Endothelial cell of umbilical vein (primary cell): Measurements from ENCODE around the gene SIVA1. TPM values are rescaled to one million over a fixed set of nuclear protein-coding genes. Genes with fewer than 3 reads are reported as not detected.

Experiments
- BruUV-seq: library from RNA; stranded (reverse); fragments of 400-500 nt; replicated peaks from 2 replicates; lab custom pipeline; 2021; lab: Mats Ljungman, UMichigan
- CTCF ChIA-PET: fragments of 300-600, 350-600 bp; sonication (Branson Sonifier 250); formaldehyde crosslinking; loops from one replicate; lab custom pipeline; 2021; ENCODE audit warnings: antibody characterized with exemption, inconsistent platforms; lab: Charles Lee
- POLR2A ChIA-PET: fragments of 300-600, 350-600 bp; sonication (Branson Sonifier 250); formaldehyde crosslinking; loops from one replicate; lab custom pipeline; 2021; ENCODE audit warnings: antibody characterized with exemption, inconsistent platforms; lab: Charles Lee
- DNase-seq: peaks from one replicate; pipeline ENCODE4 v3.0.0-alpha.2; 2011; ENCODE audit warnings: low read depth, low spot score
- FAIRE-seq: peaks from 2 replicates; lab custom pipeline; 2011; peaks lifted over from hg19 to GRCh38; lab: Jason Lieb, UNC
- H2AFZ ChIP-seq: 2 replicates; pipeline ENCODE4 v1.6.0; 2012; ENCODE audit warnings: low read depth, low read length, control low read depth, inconsistent platforms
- H3K27ac ChIP-seq: 2 replicates; pipeline ENCODE4 v1.5.1; 2011; ENCODE audit warnings: low read depth, mild to moderate bottlenecking, control low read depth, low read length, moderate library complexity; ENCODE audit not compliant: insufficient read depth
- H3K27me3 ChIP-seq, 2 experiments: 2 replicates each; pipeline versions ENCODE4 v1.6.0 to v1.6.1; 2011; ENCODE audit warnings: low read length in 2 of 2, mixed read lengths in 1 of 2; ENCODE audit not compliant: control insufficient read depth in 2 of 2, insufficient read depth in 2 of 2
- H3K36me3 ChIP-seq, 2 experiments: 2 replicates in 1 of 2; 3 replicates in 1 of 2; pipeline ENCODE4 v1.5.1; 2011; ENCODE audit warnings: low read length in 2 of 2, mild to moderate bottlenecking in 1 of 2, moderate library complexity in 1 of 2; ENCODE audit not compliant: control insufficient read depth in 2 of 2, insufficient read depth in 2 of 2; ENCODE audit errors: extremely low read depth in 1 of 2
- H3K4me1 ChIP-seq: 3 replicates; pipeline ENCODE4 v1.5.1; 2011; ENCODE audit warnings: mild to moderate bottlenecking, low read length; ENCODE audit not compliant: control insufficient read depth, insufficient read depth; ENCODE audit errors: extremely low read depth
- H3K4me2 ChIP-seq: 2 replicates; pipeline ENCODE4 v1.6.1; 2011; ENCODE audit warnings: low read length, control low read depth, mixed read lengths; ENCODE audit not compliant: insufficient read depth
- H3K4me3 ChIP-seq, 3 experiments: fragments of 200-600 bp in 1 of 3; sonication (generic), shearing (Covaris generic) in 1 of 3; replicated peaks in 1 of 3; 2 replicates each; pipeline ENCODE4 v1.5.1; 2011 to 2016; ENCODE audit warnings: control low read depth in 3 of 3, low read length in 3 of 3, mild to moderate bottlenecking in 2 of 3, inconsistent platforms in 1 of 3, low read depth in 1 of 3, moderate library complexity in 1 of 3; ENCODE audit not compliant: insufficient read depth in 1 of 3
- H3K79me2 ChIP-seq: 2 replicates; pipeline ENCODE4 v1.6.0; 2012; ENCODE audit warnings: low read length, inconsistent platforms; ENCODE audit not compliant: control insufficient read depth, insufficient read depth
- H3K9ac ChIP-seq: replicated peaks from 2 replicates; pipeline ENCODE3; 2011; ENCODE audit warnings: low read length, control low read depth; ENCODE audit not compliant: insufficient read depth; ENCODE audit errors: extremely low read depth
- H3K9me1 ChIP-seq: replicated peaks from 3 replicates; pipeline ENCODE4 v1.6.0; 2011; ENCODE audit warnings: mild to moderate bottlenecking, low read length; ENCODE audit not compliant: control insufficient read depth, insufficient read depth; ENCODE audit errors: extremely low read depth
- H3K9me3 ChIP-seq: replicated peaks from 2 replicates; pipeline ENCODE4 v1.5.1; 2012; ENCODE audit warnings: low read length, inconsistent platforms; ENCODE audit not compliant: control insufficient read depth, insufficient read depth
- H4K20me1 ChIP-seq: replicated peaks from 2 replicates; pipeline ENCODE3; 2011; ENCODE audit warnings: mild to moderate bottlenecking, low read length; ENCODE audit not compliant: control insufficient read depth, insufficient read depth; ENCODE audit errors: extremely low read depth
- EZH2 ChIP-seq: IDR thresholded peaks from 2 replicates; pipeline ENCODE4 v1.6.1; 2012; ENCODE audit warnings: borderline replicate concordance, low read depth, mild to moderate bottlenecking, moderate library complexity, low read length, inconsistent platforms; ENCODE audit not compliant: severe bottlenecking
- MYC ChIP-seq: IDR thresholded peaks from one replicate; pipeline ENCODE4 v1.6.1; 2011; ENCODE audit warnings: mild to moderate bottlenecking, low read depth, low read length
- dilution Hi-C: fragments of 300-500 bp; cut with MboI; formaldehyde crosslinking; loops from one replicate; pipeline ENCODE4 v1.15.0; 2019; ENCODE audit warnings: low sequenced_read_pairs; ENCODE audit not compliant: extremely low pct_ligation_motif_present
- intact Hi-C: fragments of 100-400 bp; cut with micrococcal nuclease; formaldehyde crosslinking; loops from one replicate; pipeline ENCODE4 v1.10.0; 2022
- polyA plus RNA-seq, 4 experiments: library from polyadenylated mRNA; depleted of rRNA in 3 of 4; stranded (reverse) in 3 of 4; unstranded in 1 of 4; fragments of >200 nt; gene quantifications; 2 replicates each; pipeline versions ENCODE4 v1.2.1 to v1.2.3, GENCODE V29; 2011 to 2012; ENCODE audit warnings: missing spikeins in 1 of 4
- total RNA-seq: library from RNA; stranded (reverse); gene quantifications from 2 replicates; pipeline ENCODE4 v1.2.3, GENCODE V29; 2021
- TF ChIP-seq, protein P1 (sequence below), 2 donors: IDR thresholded peaks; 1 replicate in 1 of 2; 2 replicates in 1 of 2; pipeline ENCODE4 v1.5.1; 2011; ENCODE audit warnings: low read length in 2 of 2, mild to moderate bottlenecking in 2 of 2, moderate library complexity in 2 of 2, control low read depth in 1 of 2, inconsistent platforms in 1 of 2, low read depth in 1 of 2; ENCODE audit not compliant: insufficient read depth in 1 of 2; ENCODE audit errors: extremely low read depth in 1 of 2

SIVA1 gene
- total and polyA plus RNA-seq, 2 donors (not counting 3 experiments of a cell fraction or from before 2014, with no cell fraction given) = 101 to 299 TPM

DNA sequence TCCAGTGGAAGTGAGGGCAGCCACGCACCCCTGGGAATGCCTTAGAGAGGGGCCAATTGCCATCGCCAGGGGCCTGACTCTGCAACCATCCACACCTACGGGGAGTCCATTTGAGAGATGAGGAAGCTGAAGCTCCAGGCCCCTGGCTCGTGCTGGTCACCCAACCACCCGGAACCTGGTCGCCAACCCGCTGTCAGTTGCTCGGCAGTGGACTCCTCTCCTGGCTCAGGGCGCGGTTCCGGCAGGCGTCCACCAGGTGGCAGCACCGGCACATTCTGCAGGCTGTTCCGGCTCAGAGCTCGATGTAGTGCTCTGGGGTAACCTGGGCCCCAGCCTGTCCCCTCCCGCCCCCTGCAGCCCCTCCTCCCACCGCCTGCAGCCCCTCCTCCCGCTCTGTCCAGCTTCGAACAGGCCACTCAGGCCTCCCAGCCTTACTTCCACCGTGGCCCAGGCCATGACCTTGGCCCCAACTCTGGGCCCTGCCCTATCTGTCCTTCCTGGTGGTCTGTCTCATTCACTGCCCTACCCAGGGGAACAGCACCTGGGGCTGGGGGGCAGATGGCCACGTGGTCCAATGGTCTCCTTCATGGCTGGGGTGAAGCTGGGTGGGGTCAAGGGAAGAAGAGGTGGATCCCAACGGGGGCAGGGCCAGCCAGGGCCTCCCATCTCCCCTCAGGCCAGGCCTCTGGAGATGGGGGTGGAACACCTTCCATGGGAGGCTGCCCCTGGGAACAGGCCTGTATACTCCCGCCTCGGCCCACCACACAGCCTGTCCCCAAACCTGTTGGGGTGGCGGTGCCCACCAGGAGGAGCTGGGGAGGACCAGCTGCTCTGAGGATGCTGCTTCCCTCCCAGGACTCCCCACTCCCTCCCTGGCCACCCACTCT, 15.7 kb downstream of the SIVA1 start:
- DNase-seq = peak; percentile 75
- Histone ChIP-seq H3K4me3 (no peak overlapping the region), H3K4me1 (peaks cover 8% of the 10 kb centered on the region), H3K9me3 (no peaks in the 10 kb centered on the region), H3K27me3 (no peaks in the 10 kb centered on the region), H4K20me1 (no peaks in the 10 kb centered on the region), H3K27ac (no peak overlapping the region), H3K4me2 (no peak overlapping the region), H3K79me2 (no peaks in the 10 kb centered on the region), H2AFZ (no peak overlapping the region), H3K36me3 (peaks cover 3 to 26% of the 10 kb centered on the region in 2 experiments), H3K9ac (no peak overlapping the region), H3K9me1 (no peaks in the 10 kb centered on the region)
- ChIA-PET CTCF (interaction anchor here (0.6 to 3.8 kb wide), 35 partner anchors 9 to 318 kb away, joined by 3 to 117 read pairs (median 4); partner anchors contain the start of genes SIVA1 and ZBTB42), POLR2A (interaction anchor here (1.4 kb wide), 1 partner anchor 16 kb away, joined by 3 read pairs; the partner anchor contains the start of gene SIVA1)
- TF ChIP-seq EZH2 = no peak
- TF ChIP-seq, protein P1, sequence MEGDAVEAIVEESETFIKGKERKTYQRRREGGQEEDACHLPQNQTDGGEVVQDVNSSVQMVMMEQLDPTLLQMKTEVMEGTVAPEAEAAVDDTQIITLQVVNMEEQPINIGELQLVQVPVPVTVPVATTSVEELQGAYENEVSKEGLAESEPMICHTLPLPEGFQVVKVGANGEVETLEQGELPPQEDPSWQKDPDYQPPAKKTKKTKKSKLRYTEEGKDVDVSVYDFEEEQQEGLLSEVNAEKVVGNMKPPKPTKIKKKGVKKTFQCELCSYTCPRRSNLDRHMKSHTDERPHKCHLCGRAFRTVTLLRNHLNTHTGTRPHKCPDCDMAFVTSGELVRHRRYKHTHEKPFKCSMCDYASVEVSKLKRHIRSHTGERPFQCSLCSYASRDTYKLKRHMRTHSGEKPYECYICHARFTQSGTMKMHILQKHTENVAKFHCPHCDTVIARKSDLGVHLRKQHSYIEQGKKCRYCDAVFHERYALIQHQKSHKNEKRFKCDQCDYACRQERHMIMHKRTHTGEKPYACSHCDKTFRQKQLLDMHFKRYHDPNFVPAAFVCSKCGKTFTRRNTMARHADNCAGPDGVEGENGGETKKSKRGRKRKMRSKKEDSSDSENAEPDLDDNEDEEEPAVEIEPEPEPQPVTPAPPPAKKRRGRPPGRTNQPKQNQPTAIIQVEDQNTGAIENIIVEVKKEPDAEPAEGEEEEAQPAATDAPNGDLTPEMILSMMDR (IDR thresholded peaks at IDR 0.05; ENCODE audit: extremely low read depth in 1 of 2, insufficient read depth in 1 of 2, low read depth in 1 of 2, low read length in 2 of 2) = peak; percentile 73 to 96
- no peak for TF ChIP-seq MYC
- BruUV-seq = no TSS peak
- intact Hi-C loops (loop anchor here (1.0 to 10.0 kb wide), 5 partner anchors 26 to 206 kb away; partner anchors contain the start of genes AHNAK2, AKT1 and CEP170B), dilution Hi-C loops (no loop called here)
- FAIRE-seq = peak; percentile 86
